Measurements from ENCODE around the gene UPK1B.
"Not testable (repeated sequence)": the region's sequence is repeated elsewhere in the genome, so short reads cannot be mapped to it uniquely, and the experiment has no call there.

The UPK1B gene

DNA sequence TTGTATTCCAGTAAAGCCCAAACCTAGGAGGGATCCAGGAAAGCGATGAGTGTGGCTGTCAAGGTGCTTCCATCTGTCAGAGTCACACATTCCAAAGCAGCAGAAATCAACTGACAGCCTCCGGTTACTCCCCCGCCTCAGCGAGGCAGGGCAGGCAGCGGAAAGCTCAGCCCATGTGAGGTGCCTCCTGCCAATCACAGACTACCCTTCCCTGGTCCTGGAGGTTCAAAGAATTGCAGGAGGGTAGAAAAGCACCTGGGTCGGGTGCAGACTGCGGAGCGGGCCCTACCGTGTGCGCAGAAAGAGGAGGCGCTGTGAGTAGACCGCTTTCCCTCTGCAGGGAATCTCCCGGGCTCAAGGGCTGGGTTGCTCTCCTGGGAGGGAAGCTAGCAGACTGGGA lies at the start of gene UPK1B:
TSS of gene UPK1B (plus strand) at position 274 of the 400 bp plus-strand sequence. CDS start 13,144 bp downstream, outside the sequence.
- Mint-ChIP-seq H3K4me3 (no peak within 1 kb of the TSS), H3K27me3 (ENCODE audit: low read depth, poor library complexity) (peaks cover 54% of the 10 kb centered on the region), H3K4me1 (no peaks in the 10 kb centered on the region), H3K36me3 (ENCODE audit: low read depth) (no peaks in the 10 kb centered on the region), H3K27ac (no peak within 1 kb of the TSS), H3K9me3 (peaks cover 4% of the 10 kb centered on the region)
- peak; percentile 42 for DNase-seq
- TF ChIP-seq, protein P1, sequence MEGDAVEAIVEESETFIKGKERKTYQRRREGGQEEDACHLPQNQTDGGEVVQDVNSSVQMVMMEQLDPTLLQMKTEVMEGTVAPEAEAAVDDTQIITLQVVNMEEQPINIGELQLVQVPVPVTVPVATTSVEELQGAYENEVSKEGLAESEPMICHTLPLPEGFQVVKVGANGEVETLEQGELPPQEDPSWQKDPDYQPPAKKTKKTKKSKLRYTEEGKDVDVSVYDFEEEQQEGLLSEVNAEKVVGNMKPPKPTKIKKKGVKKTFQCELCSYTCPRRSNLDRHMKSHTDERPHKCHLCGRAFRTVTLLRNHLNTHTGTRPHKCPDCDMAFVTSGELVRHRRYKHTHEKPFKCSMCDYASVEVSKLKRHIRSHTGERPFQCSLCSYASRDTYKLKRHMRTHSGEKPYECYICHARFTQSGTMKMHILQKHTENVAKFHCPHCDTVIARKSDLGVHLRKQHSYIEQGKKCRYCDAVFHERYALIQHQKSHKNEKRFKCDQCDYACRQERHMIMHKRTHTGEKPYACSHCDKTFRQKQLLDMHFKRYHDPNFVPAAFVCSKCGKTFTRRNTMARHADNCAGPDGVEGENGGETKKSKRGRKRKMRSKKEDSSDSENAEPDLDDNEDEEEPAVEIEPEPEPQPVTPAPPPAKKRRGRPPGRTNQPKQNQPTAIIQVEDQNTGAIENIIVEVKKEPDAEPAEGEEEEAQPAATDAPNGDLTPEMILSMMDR (IDR thresholded peaks at IDR 0.05), result no peak

DNA sequence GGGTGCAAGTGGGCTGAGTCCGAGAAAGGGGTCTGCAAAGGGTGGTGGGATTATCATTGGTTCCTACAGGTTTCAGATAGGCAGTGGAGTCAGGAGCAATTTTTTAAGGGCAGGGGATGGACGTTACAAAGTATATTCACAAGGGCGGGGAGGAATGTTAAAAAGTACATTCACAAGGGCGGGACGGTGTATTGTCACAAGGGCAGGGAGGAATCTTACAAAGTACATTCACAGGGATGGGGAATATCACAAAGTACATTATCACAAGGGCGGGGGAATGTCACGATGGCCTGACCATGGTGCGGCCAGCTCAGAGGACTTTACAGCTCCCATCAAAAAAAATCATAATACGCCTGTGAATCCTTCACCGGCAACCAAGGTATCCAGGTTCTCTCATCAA lies 48.1 kb upstream of the UPK1B start:
- peaks cover 3% of the 10 kb centered on the region for H3K9me3 Mint-ChIP-seq
- no peak for DNase-seq
- H3K4me3 Mint-ChIP-seq, result no peak overlapping the region
- TF ChIP-seq, protein P1 (IDR thresholded peaks at IDR 0.05), result no peak
- no peaks in the 10 kb centered on the region for H3K36me3 Mint-ChIP-seq (ENCODE audit: low read depth)
- H3K4me1 Mint-ChIP-seq, result no peaks in the 10 kb centered on the region
- no peak overlapping the region for H3K27ac Mint-ChIP-seq
- peaks cover 4% of the 10 kb centered on the region for H3K27me3 Mint-ChIP-seq (ENCODE audit: low read depth, poor library complexity)

DNA sequence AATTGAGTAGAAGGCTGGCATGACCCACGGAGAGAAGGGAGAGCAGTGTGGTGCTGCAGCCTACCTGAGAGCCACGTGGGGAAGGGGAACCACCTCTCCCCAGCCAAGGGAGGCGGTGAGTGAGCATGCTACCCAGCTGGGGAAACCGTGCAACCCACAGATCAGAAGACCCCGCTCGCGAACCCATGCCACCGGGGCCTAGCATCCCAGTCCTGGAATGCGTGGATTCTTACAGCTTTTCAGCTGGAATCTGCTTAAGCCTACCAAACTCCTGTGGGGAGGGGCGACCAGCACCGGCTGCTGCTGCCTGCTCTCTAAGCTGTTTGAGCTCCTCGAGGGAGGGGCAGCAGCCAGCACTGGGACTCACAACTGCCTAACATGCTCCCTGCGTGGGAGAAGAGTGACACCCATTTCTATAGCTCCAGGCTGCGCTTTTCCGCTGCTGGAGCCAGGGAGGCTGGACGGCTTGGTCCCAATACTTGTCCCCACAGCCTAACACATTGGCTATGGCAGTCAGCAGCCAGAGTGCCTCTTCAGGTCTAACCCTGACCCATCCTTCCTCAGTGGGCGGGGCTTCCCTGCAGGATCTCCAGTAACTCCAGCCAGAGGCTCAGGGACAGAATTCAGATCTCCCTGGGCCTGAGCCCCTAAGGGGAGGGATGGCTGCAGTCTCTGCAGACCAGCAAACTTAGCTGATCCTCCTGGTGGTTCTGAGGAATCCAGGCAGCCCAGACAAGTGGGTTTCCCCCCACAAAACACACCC lies 47.5 kb upstream of the UPK1B start:
- Mint-ChIP-seq H3K36me3 (ENCODE audit: low read depth) (no peaks in the 10 kb centered on the region), H3K27ac (no peak overlapping the region), H3K4me3 (no peak overlapping the region), H3K4me1 (no peaks in the 10 kb centered on the region), H3K9me3 (peaks cover 3% of the 10 kb centered on the region), H3K27me3 (ENCODE audit: low read depth, poor library complexity) (peaks cover 4% of the 10 kb centered on the region)
- no peak for DNase-seq
- TF ChIP-seq, protein P1 (IDR thresholded peaks at IDR 0.05), result no peak

DNA sequence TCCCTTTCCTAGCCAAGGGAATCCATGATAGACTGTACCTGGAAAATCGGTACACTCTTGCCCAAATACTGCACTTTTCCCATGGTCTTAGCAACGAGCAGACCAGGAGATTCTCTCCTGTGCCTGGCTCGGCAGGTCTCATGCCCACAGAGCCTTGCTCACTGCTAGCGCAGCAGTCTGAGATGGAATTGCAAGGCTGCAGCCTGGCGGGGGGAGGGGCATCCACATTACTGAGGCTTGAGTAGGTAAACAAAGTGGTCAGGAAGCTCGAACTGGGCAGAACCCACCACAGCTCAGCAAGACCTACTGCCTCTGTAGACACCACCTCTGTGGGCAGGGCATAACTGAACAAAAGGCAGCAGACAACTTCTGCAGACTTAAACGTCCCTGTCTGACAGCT lies 43.1 kb upstream of the UPK1B start:
- H3K4me1 Mint-ChIP-seq; H3K36me3 Mint-ChIP-seq (ENCODE audit: low read depth); H3K9me3 Mint-ChIP-seq; H3K27ac Mint-ChIP-seq; DNase-seq; H3K27me3 Mint-ChIP-seq (ENCODE audit: low read depth, poor library complexity); H3K4me3 Mint-ChIP-seq: not testable (repeated sequence)

DNA sequence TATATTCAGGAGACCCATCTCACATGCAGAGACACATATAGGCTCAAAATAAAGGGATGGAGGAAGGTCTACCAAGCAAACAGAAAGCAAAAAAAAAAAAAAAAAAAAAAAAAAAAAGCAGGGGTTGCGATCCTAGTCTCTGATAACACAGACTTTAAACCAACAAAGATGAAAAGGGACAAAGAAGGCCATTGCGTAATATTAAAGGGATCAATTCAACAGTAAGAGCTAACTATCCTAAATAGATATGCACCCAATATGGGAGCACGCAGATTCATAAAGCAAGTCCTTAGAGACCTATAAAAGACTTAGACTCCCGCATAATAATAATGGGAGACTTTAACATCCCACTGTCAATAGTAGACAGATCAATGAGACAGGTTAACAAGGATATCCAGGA lies 41.1 kb upstream of the UPK1B start:
- H3K36me3 Mint-ChIP-seq (ENCODE audit: low read depth); H3K9me3 Mint-ChIP-seq; H3K4me3 Mint-ChIP-seq; DNase-seq; H3K27me3 Mint-ChIP-seq (ENCODE audit: low read depth, poor library complexity); H3K27ac Mint-ChIP-seq; H3K4me1 Mint-ChIP-seq: not testable (repeated sequence)

DNA sequence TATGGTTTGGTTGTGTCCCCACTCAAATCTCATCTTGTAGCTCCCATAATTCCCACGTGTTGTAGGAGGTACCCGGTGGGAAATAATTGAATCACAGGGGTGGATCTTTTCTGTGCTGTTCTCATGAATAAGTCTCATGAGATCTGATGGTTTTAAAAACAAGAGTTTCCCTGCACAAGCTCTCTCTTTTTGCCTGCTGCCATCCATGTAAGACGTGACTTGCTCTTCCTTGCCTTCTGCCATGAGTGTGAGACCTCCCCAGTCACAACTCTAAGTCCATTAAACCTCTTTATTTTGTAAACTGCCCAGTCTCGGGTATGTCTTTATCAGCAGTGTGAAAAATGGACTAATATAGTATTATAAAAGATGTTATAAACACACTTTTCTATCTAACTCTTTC lies 34.0 kb upstream of the UPK1B start:
- not testable (repeated sequence) for DNase-seq; H3K27ac Mint-ChIP-seq; H3K4me3 Mint-ChIP-seq; H3K27me3 Mint-ChIP-seq (ENCODE audit: low read depth, poor library complexity); H3K36me3 Mint-ChIP-seq (ENCODE audit: low read depth); H3K4me1 Mint-ChIP-seq
- peaks cover 16% of the 10 kb centered on the region for H3K9me3 Mint-ChIP-seq

DNA sequence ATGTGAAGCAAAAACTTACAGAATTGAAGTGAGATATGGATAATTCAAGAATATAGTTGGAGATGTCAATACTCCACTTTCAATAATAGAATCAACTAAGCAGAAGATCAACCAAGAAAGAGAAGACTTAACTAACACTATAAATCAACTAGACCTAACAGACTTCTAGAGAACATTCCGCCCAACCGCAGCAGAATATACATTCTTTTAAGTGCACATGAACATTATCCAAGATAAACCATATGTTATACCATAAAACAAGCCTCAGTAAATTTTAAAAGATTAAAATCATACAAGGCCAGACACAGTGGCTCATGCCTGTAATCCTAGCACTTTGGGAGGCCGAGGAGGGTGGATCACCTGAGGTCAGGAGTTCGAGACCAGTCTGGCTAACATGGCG lies 32.9 kb upstream of the UPK1B start:
- no peak for DNase-seq
- H3K27me3 Mint-ChIP-seq (ENCODE audit: low read depth, poor library complexity), result peaks cover 2% of the 10 kb centered on the region
- H3K4me1 Mint-ChIP-seq, result peaks cover 4% of the 10 kb centered on the region
- no peak overlapping the region for H3K4me3 Mint-ChIP-seq
- H3K9me3 Mint-ChIP-seq, result peaks cover 16% of the 10 kb centered on the region
- H3K27ac Mint-ChIP-seq, result no peak overlapping the region
- H3K36me3 Mint-ChIP-seq (ENCODE audit: low read depth), result no peaks in the 10 kb centered on the region
- TF ChIP-seq, protein P1 (IDR thresholded peaks at IDR 0.05), result no peak
